GM23338 (cell line): Measurements from ENCODE around the gene AKAP13. TPM values are rescaled to one million over a fixed set of nuclear protein-coding genes. Genes with fewer than 3 reads are reported as not detected.

Experiments
- ATAC-seq: fragments of 200-7000 bp; cut with Tn5 transposase; 3 replicates; pipeline ENCODE4 v1.9.1; 2020
- DNase-seq: peaks from one replicate; pipeline ENCODE4 v3.0.0-alpha.2; 2015; ENCODE audit warnings: low spot score
- H2AFZ ChIP-seq: fragments of 200-600 bp; sonication (generic); 2 replicates; pipeline ENCODE4 v1.8.0; 2016; ENCODE audit warnings: antibody characterized with exemption, mild to moderate bottlenecking, moderate library complexity
- H3F3A ChIP-seq: fragments of 200-600 bp; sonication (generic); replicated peaks from 2 replicates; pipeline ENCODE4 v1.8.0; 2017; ENCODE audit warnings: antibody characterized with exemption, mixed run types, low read depth
- H3K27ac ChIP-seq: fragments of 200-600 bp; sonication (generic); 2 replicates; pipeline ENCODE4 v1.6.1; 2016; ENCODE audit warnings: low read depth
- H3K27me3 ChIP-seq: fragments of 200-600 bp; sonication (generic); 2 replicates; pipeline ENCODE4 v1.8.0; 2016; ENCODE audit warnings: mild to moderate bottlenecking, mixed run types, moderate library complexity; ENCODE audit not compliant: insufficient read depth
- H3K36me3 ChIP-seq: fragments of 200-600 bp; sonication (generic); 2 replicates; pipeline ENCODE4 v1.8.0; 2016; ENCODE audit warnings: mild to moderate bottlenecking; ENCODE audit not compliant: insufficient read depth
- H3K4me1 ChIP-seq: fragments of 200-600 bp; sonication (generic); 2 replicates; pipeline ENCODE4 v1.8.0; 2016; ENCODE audit warnings: mild to moderate bottlenecking, moderate library complexity; ENCODE audit not compliant: insufficient read depth
- H3K4me2 ChIP-seq: fragments of 200-600 bp; sonication (generic); 2 replicates; pipeline ENCODE4 v1.7.1; 2017; ENCODE audit warnings: mixed run types
- H3K4me3 ChIP-seq: fragments of 200-600 bp; sonication (generic); 2 replicates; pipeline ENCODE4 v1.6.1; 2016; ENCODE audit warnings: mixed run types
- H3K79me2 ChIP-seq: fragments of 200-600 bp; sonication (generic); replicated peaks from 2 replicates; pipeline ENCODE4 v1.8.0; 2017; ENCODE audit warnings: mild to moderate bottlenecking; ENCODE audit not compliant: insufficient read depth
- H3K9me2 ChIP-seq: fragments of 200-600 bp; sonication (generic); 2 replicates; pipeline ENCODE4 v1.8.0; 2017; ENCODE audit not compliant: insufficient read depth
- H4K20me1 ChIP-seq: fragments of 200-600 bp; sonication (generic); replicated peaks from 2 replicates; pipeline ENCODE4 v1.8.0; 2017; ENCODE audit warnings: mild to moderate bottlenecking; ENCODE audit not compliant: insufficient read depth
- H3K27ac Mint-ChIP-seq: 2 replicates; pipeline ENCODE4 v1.8.0; 2020; ENCODE audit warnings: inconsistent platforms, mild to moderate bottlenecking, moderate library complexity, mixed read lengths
- H3K27me3 Mint-ChIP-seq: 3 replicates; pipeline ENCODE4 v1.8.0; 2022; ENCODE audit warnings: low read depth, mild to moderate bottlenecking, moderate library complexity, mixed read lengths, inconsistent platforms; ENCODE audit not compliant: insufficient read depth, poor library complexity
- H3K36me3 Mint-ChIP-seq: 3 replicates; pipeline ENCODE4 v1.8.0; 2021; ENCODE audit warnings: low read depth, mild to moderate bottlenecking, inconsistent platforms, moderate library complexity, mixed read lengths
- H3K4me1 Mint-ChIP-seq: 3 replicates; pipeline ENCODE4 v1.8.0; 2020; ENCODE audit warnings: mild to moderate bottlenecking, inconsistent platforms, mixed read lengths
- H3K4me3 Mint-ChIP-seq: 3 replicates; pipeline ENCODE4 v1.8.0; 2021; ENCODE audit warnings: moderate library complexity, mild to moderate bottlenecking, inconsistent platforms, mixed read lengths
- H3K9me3 Mint-ChIP-seq: 3 replicates; pipeline ENCODE4 v1.8.0; 2020; ENCODE audit warnings: moderate library complexity, mild to moderate bottlenecking, inconsistent platforms, mixed read lengths
- EZH2 ChIP-seq: fragments of 200-600 bp; sonication (generic); IDR thresholded peaks from one replicate; pipeline ENCODE4 v1.8.0; 2017; ENCODE audit warnings: antibody characterized with exemption, mild to moderate bottlenecking, low read depth; ENCODE audit not compliant: unreplicated experiment
- EZH2phosphoT487 ChIP-seq: fragments of 200-600 bp; sonication (generic); IDR thresholded peaks from one replicate; pipeline ENCODE4 v1.8.1; 2018; ENCODE audit warnings: antibody characterized with exemption; ENCODE audit not compliant: unreplicated experiment
- JUNB ChIP-seq: IDR thresholded peaks from one replicate; pipeline ENCODE4 v1.6.1; 2016; ENCODE audit warnings: antibody characterized with exemption; ENCODE audit not compliant: unreplicated experiment
- NANOG ChIP-seq: IDR thresholded peaks from 2 replicates; pipeline ENCODE4 v1.6.1; 2016; ENCODE audit warnings: antibody characterized with exemption, borderline replicate concordance
- POLR2AphosphoS5 ChIP-seq: IDR thresholded peaks from 2 replicates; pipeline ENCODE4 v1.6.1; 2016; ENCODE audit warnings: antibody characterized with exemption, low read depth
- STAT1 ChIP-seq: IDR thresholded peaks from one replicate; pipeline ENCODE4 v1.6.1; 2016; ENCODE audit warnings: antibody characterized with exemption; ENCODE audit not compliant: unreplicated experiment
- ZNF331 ChIP-seq: fragments of 250-450 bp; sonication (Bioruptor Pico); IDR thresholded peaks from 2 replicates; pipeline ENCODE4 v1.5.0; 2020; ENCODE audit warnings: low read depth, mild to moderate bottlenecking, moderate library complexity
- ZNF462 ChIP-seq: fragments of 250-450 bp; sonication (Bioruptor Pico); IDR thresholded peaks from 2 replicates; pipeline ENCODE4 v1.5.0; 2020; ENCODE audit warnings: mild to moderate bottlenecking, moderate library complexity
- polyA plus RNA-seq: library from polyadenylated mRNA; unstranded; fragments of >200 nt; fragmentation: Nextera tagmentation; extraction: Ambion mirVana; gene quantifications from 2 replicates; pipeline ENCODE4 v1.2.1, GENCODE V29; 2016
- total RNA-seq: library from RNA; depleted of rRNA; stranded (reverse); fragments of >200 nt; shearing (Covaris generic); gene quantifications from 2 replicates; pipeline ENCODE4 v1.2.3, GENCODE V29; 2014
- TF ChIP-seq, protein P1 (sequence below), 2 experiments: fragments of 200-600 bp in 1 of 2; sonication (generic) in 1 of 2; conservative IDR thresholded peaks; 2 replicates each; pipeline versions ENCODE4 v1.5.1 to v1.6.1; 2016 to 2017; ENCODE audit warnings: antibody characterized with exemption in 2 of 2, low read depth in 2 of 2, mild to moderate bottlenecking in 2 of 2, moderate library complexity in 1 of 2
- TF ChIP-seq, protein P2 (sequence below): IDR thresholded peaks from 2 replicates; pipeline ENCODE4 v1.6.1; 2016; ENCODE audit warnings: antibody characterized with exemption

The AKAP13 gene
- total and polyA plus RNA-seq, 2 experiments from 2014 or later, result 46.2 to 60.7 TPM

- no peaks in the 10 kb centered on the region for H3K27me3 ChIP-seq
- peaks cover 7% of the 10 kb centered on the region; the same call in 2 of the 3 replicates for H3K9me3 Mint-ChIP-seq
Observed at GRCh38 chr15:85554852-85555521, 174.6 kb downstream of the AKAP13 start.

DNA sequence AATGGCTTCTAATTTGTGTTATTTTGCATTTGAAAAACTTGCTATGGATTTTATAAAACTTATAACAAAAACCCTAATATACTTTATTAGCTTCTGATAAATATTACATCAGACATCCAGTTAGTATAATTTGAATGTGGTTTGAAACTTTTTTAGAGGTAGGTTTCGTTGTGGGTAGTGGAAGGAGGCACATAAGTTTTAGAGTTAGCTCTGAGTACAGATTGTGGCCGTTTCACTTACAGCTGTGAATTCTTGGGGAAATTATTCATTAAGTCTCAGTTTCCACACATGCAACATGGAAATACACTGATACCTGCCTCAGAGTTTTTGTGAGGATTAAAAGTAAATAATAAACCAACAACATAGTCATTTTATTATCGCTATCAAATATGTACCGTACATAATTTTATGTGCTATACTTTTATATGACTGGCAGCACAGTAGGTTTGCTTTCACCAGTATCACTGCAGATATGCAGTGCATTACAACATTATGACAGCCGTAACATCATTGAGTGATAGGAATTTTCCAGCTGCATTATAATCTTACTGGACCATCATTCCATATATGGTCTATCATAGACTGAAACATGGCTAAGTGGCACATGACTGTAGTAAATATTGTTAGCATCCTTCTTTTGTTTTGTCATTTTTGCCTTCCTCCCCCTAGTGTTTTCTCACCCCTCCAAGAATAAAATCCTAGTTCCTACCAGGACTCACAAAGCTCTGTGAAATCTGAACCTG lies 175.6 kb downstream of the AKAP13 start:
- Mint-ChIP-seq H3K27ac (no peak overlapping the region), H3K36me3 (peaks cover 19% of the 10 kb centered on the region), H3K27me3 (peaks cover 1% of the 10 kb centered on the region), H3K4me1 (peaks cover 36% of the 10 kb centered on the region), H3K4me3 (no peak overlapping the region), H3K9me3 (peaks cover 7% of the 10 kb centered on the region; the same call in 2 of the 3 replicates)
- Histone ChIP-seq H4K20me1 (no peaks in the 10 kb centered on the region; the same call in 1 of the 2 replicates), H3K27me3 (no peaks in the 10 kb centered on the region), H3K4me2 (no peak overlapping the region), H3K4me1 (peaks cover 16% of the 10 kb centered on the region), H3K27ac (no peak overlapping the region), H3F3A (no peaks in the 10 kb centered on the region), H3K4me3 (no peak overlapping the region), H3K79me2 (peaks cover 4% of the 10 kb centered on the region; the same call in 1 of the 2 replicates), H3K36me3 (0 out of 2 replicates have a peak, but pooled peaks cover 7% of the 10 kb centered on the region), H2AFZ (no peak overlapping the region), H3K9me2 (no peaks in the 10 kb centered on the region)
- no peak for ATAC-seq
- DNase-seq, result no peak
- TF ChIP-seq JUNB, result no peak
- TF ChIP-seq POLR2AphosphoS5, result no peak
- TF ChIP-seq EZH2phosphoT487, result no peak
- no peak for TF ChIP-seq NANOG
- no peak for TF ChIP-seq ZNF331 (CRISPR knock-in tag)
- TF ChIP-seq, protein P1, sequence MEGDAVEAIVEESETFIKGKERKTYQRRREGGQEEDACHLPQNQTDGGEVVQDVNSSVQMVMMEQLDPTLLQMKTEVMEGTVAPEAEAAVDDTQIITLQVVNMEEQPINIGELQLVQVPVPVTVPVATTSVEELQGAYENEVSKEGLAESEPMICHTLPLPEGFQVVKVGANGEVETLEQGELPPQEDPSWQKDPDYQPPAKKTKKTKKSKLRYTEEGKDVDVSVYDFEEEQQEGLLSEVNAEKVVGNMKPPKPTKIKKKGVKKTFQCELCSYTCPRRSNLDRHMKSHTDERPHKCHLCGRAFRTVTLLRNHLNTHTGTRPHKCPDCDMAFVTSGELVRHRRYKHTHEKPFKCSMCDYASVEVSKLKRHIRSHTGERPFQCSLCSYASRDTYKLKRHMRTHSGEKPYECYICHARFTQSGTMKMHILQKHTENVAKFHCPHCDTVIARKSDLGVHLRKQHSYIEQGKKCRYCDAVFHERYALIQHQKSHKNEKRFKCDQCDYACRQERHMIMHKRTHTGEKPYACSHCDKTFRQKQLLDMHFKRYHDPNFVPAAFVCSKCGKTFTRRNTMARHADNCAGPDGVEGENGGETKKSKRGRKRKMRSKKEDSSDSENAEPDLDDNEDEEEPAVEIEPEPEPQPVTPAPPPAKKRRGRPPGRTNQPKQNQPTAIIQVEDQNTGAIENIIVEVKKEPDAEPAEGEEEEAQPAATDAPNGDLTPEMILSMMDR (conservative IDR thresholded peaks at IDR 0.05; ENCODE audit: low read depth in 2 of 2), result no peak
- no peak for TF ChIP-seq EZH2
- no peak for TF ChIP-seq ZNF462 (CRISPR knock-in tag)

More at GRCh38 chr15:85554852-85555521, 174.6 kb downstream of the AKAP13 start:
- Histone ChIP-seq H2AFZ (no peak overlapping the region), H3K27ac (0 out of 2 replicates have a peak overlapping the region, but pooled peaks have one; percentile 48), H3K4me2 (no peak overlapping the region), H3K4me1 (peaks cover 16% of the 10 kb centered on the region), H4K20me1 (no peaks in the 10 kb centered on the region; the same call in 1 of the 2 replicates), H3K79me2 (peaks cover 4% of the 10 kb centered on the region; the same call in 1 of the 2 replicates), H3F3A (no peaks in the 10 kb centered on the region), H3K4me3 (no peak overlapping the region), H3K9me2 (no peaks in the 10 kb centered on the region), H3K36me3 (0 out of 2 replicates have a peak, but pooled peaks cover 7% of the 10 kb centered on the region)
- DNase-seq (no peak), ATAC-seq (no peak)
- H3K4me1 Mint-ChIP-seq, result peaks cover 34% of the 10 kb centered on the region
- H3K36me3 Mint-ChIP-seq, result peaks cover 19% of the 10 kb centered on the region
- peaks cover 1% of the 10 kb centered on the region for H3K27me3 Mint-ChIP-seq
- no peak overlapping the region for H3K4me3 Mint-ChIP-seq
- H3K27ac Mint-ChIP-seq, result no peak overlapping the region
- TF ChIP-seq STAT1, result no peak
- TF ChIP-seq, protein P2, sequence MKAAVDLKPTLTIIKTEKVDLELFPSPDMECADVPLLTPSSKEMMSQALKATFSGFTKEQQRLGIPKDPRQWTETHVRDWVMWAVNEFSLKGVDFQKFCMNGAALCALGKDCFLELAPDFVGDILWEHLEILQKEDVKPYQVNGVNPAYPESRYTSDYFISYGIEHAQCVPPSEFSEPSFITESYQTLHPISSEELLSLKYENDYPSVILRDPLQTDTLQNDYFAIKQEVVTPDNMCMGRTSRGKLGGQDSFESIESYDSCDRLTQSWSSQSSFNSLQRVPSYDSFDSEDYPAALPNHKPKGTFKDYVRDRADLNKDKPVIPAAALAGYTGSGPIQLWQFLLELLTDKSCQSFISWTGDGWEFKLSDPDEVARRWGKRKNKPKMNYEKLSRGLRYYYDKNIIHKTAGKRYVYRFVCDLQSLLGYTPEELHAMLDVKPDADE, result no peak
